ENCODE measurements around the gene CHL1.
"Not testable (repeated sequence)": the region's sequence is repeated elsewhere in the genome, so short reads cannot be mapped to it uniquely, and the experiment has no call there.

Gene CHL1

GRCh38 chr3:356952-357351 lies 160.4 kb downstream of the CHL1 start:
- peak; percentile 46 for DNase-seq (ENCODE audit: low read depth, low spot score)
- H3K4me3 ChIP-seq (ENCODE audit: low read depth, low read length): no peak overlapping the region
- TF ChIP-seq CTCF (IDR thresholded peaks at IDR 0.05; ENCODE audit: low read depth, low read length): no peak
- in situ Hi-C loops (cut with HindIII; ENCODE audit: low sequenced_read_pairs): no loop called here

- no peak overlapping the region for H3K4me3 ChIP-seq (ENCODE audit: low read depth, low read length)
- in situ Hi-C loops (cut with HindIII; ENCODE audit: low sequenced_read_pairs): no loop called here
- no peak for DNase-seq (ENCODE audit: low read depth, low spot score)
- TF ChIP-seq CTCF (IDR thresholded peaks at IDR 0.05; ENCODE audit: low read depth, low read length): no peak
These were observed 163.1 kb downstream of the CHL1 start for GRCh38 chr3:359672-360071.

GRCh38 chr3:362681-363338 lies 166.2 kb downstream of the CHL1 start:
- DNase-seq (ENCODE audit: low read depth, low spot score): no peak
- no peak for TF ChIP-seq CTCF (IDR thresholded peaks at IDR 0.05; ENCODE audit: low read depth, low read length)
- H3K4me3 ChIP-seq (ENCODE audit: low read depth, low read length): no peak overlapping the region
- in situ Hi-C loops (cut with HindIII; ENCODE audit: low sequenced_read_pairs): no loop called here

- in situ Hi-C loops (cut with HindIII; ENCODE audit: low sequenced_read_pairs): no loop called here
- no peak overlapping the region for H3K4me3 ChIP-seq (ENCODE audit: low read depth, low read length)
- DNase-seq (ENCODE audit: low read depth, low spot score): no peak
- TF ChIP-seq CTCF (IDR thresholded peaks at IDR 0.05; ENCODE audit: low read depth, low read length): no peak
These were observed 167.7 kb downstream of the CHL1 start for GRCh38 chr3:364287-364686.

- in situ Hi-C loops (cut with HindIII; ENCODE audit: low sequenced_read_pairs): no loop called here
- no peak for TF ChIP-seq CTCF (IDR thresholded peaks at IDR 0.05; ENCODE audit: low read depth, low read length)
- no peak overlapping the region for H3K4me3 ChIP-seq (ENCODE audit: low read depth, low read length)
- DNase-seq (ENCODE audit: low read depth, low spot score): no peak
These were observed 168.7 kb downstream of the CHL1 start for GRCh38 chr3:365268-365667.

GRCh38 chr3:366253-366652 lies 169.7 kb downstream of the CHL1 start:
- DNase-seq (ENCODE audit: low read depth, low spot score); H3K4me3 ChIP-seq (ENCODE audit: low read depth, low read length); in situ Hi-C loops (cut with HindIII; ENCODE audit: low sequenced_read_pairs): not testable (repeated sequence)

GRCh38 chr3:373193-373779 lies 176.7 kb downstream of the CHL1 start:
- DNase-seq (ENCODE audit: low read depth, low spot score): no peak
- no peak for TF ChIP-seq CTCF (IDR thresholded peaks at IDR 0.05; ENCODE audit: low read depth, low read length)
- in situ Hi-C loops (cut with HindIII; ENCODE audit: low sequenced_read_pairs): no loop called here
- no peak overlapping the region for H3K4me3 ChIP-seq (ENCODE audit: low read depth, low read length)
